ENCODE measurements around the gene MAP3K20.
"Not testable (repeated sequence)": the region's sequence is repeated elsewhere in the genome, so short reads cannot be mapped to it uniquely, and the experiment has no call there.

MAP3K20 gene

DNA sequence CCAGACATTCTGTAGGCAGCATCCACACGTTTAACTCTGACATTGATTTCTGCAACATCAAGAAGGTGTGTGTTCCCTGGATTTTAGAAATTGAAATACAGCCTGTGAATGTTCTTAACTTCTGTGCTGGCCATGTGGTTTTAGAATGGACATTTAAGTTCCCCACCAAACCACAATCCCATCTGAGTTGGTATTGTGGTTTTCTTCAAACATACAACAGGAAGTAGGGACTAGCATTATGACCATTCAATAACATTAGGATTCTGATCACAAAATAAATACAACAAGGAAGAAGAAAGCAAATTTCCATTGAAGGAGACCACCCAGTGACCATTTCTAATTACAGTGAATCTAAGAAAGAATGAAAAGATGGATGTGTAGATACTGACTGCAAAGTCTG, 51.2 kb downstream of the MAP3K20 start:
- DNase-seq (ENCODE audit: low read depth) = no peak

DNA sequence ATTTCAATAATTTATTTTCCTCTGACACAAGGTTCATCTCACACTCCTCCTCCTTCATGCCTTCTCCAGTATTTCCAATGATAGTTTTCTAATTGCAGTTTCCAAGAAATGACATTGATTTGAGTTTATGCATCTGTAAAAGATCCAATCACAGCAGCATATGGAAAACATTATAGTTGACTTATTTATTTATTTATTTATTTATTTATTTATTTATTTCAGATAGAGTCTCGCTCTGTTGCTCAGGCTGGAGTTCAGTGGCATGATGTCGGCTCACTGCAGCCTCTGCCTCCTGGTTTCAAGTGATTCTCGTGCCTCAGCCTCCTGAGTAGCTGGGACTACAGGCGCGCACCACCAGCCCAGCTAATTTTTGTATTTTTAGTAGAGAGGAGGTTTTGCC, 52.5 kb downstream of the MAP3K20 start:
- not testable (repeated sequence) for DNase-seq (ENCODE audit: low read depth)

DNA sequence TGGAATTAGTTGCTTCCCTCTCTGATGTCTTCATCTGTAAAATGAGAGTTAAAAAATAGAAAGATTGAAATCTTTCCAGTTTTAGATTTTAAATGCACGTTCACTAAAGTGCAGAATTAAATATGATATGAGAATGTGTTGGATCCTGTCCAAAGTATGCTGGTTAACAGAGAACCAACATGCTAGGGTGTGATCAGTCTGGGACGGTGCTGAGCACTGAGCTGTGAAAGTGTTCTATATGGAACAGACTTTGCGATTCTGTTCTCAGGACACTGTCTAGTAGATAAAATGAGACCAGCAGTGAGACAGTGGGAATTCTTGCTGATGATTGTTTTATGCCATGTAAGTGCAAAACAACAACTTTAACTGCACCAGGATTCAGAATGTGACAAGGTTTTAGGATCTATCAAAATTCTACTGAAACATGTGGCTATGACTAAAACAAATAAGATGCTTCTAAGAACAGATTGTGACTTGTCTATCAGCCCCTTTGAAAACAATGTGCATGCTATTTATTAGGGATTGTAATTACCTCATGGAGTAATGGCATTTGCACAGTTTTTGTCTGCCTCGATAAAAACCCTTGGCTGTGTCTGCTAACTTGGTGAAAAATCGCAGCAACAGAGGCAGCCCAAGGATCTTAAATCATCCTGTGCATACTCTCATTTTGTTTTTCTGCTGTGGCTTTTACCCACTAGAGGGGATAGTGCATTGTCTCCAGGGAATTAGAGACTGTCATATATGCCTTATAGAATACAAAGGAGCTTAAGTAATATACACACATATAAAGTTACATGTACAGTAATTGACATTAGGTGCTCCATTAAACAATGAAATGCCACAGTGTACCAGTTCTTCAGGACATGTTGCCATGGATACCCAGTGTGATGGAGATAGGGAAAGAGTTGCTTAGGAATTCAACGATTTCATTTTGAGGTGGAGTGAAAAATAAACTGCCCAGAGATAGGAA, 55.1 kb downstream of the MAP3K20 start:
- no peak for DNase-seq (ENCODE audit: low read depth)

DNA sequence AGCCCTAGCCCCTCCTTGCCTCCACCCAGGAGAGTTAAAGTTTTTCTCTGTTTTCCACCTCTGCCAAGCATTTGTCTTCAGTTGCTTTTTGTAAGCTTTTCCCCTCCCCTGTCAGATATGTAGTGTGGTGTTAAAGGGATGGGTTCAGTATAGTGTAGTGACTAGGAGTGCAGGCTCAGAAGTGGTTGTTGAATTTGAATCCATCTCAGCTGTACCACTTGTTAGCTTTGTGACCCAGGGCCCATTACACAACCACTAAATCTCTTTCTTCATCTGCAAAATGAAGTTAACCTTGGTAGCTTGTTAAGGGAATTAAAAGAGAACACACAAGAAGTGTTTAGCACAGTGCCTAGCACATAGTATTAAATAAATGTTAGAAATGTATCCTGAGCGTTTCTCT, 56.9 kb downstream of the MAP3K20 start:
- no peak for DNase-seq (ENCODE audit: low read depth)

DNA sequence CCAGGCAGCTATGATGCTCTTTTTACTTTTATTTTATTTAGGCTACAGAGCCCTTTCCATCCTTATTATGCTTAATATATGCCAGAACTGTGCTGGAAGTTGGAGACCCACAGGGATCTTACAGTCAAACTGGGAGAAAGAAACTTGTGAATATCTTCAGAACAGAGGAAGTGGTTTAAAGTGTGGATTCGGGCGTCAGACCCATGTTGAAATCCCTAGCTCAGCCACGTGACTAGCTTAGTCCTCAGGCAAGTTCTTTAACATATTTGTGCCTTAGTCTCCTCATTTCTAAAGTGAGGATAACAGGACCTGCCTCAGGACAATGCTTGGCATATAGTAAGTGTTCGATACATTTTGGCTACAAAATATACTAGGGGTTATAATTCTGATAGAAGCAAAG, 59.1 kb downstream of the MAP3K20 start:
- no peak for DNase-seq (ENCODE audit: low read depth)

DNA sequence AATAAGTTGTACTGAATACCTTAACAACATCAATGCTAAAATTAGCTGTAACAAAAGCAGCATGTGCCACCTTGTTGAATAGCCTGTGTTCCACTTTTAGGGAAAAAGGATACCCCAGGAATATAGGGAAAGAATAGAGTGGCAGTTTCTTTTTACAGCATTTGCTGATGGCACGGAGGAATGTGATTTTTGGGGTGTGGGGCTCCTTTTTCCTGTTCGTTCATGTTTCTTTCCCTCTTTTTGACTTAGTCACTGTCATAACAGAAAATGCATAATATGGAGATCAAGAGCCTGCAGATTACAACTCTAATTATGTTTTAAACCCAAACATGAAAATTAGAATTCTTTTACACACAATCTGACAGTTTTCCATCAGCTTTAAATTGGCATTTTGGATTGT, 60.4 kb downstream of the MAP3K20 start:
- no peak for DNase-seq (ENCODE audit: low read depth)

DNA sequence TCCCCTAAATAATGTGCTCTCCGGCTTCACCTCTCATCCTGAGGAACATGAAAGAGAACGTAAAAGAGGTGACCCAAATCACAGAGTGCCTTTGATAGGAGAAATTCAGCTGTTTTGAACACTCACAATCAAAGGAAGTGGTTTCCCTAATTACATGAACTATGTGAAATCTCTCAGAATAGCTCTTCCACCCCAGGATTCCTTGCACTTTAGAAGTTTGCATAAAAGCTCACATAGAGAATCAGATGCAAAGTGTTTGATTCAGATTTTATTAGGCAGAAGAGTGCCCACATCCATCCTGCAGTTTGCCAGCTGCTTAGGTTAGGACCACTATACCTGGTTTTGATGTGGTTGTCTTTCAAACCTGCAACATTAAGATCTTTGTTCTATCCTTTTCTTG, 61.0 kb downstream of the MAP3K20 start:
- DNase-seq (ENCODE audit: low read depth) = no peak

DNA sequence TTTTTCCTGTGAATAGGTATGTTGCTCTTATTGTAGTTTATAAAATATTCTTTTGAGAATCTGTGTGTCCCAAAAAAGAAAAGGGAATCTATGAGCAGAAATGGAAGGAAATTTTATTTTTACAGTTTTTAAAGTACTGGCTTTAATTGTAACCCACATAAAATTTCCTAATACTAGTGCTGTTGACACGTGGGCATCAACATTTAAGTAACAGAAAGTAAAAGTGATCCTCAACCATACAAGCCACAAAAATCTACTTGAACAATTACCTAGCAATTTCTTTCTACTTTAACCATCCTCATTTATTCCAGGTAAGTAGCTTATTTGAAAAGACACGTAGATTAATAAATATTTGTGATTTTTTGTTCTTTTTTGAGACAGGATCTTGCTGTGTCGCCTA, 62.0 kb downstream of the MAP3K20 start:
- no peak for DNase-seq (ENCODE audit: low read depth)

DNA sequence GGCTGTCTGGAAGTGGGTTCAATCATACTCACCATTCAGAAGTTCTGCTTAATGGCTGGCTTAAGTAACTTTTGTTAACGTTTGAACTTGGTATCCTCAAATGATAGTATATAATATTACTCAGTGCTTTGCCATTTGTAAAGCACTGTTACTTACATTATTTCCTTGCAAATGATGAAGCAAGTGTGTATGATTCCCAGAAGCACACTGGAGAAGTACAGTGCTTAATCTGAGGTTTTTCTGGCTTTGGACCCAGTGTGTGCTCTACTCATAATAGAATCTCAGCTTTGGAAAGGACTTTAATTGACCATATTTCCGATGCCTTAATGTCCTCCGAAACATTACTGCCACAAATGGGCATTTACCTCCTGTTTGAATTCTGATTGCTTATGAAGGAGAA, 63.3 kb downstream of the MAP3K20 start:
- DNase-seq (ENCODE audit: low read depth) = no peak

DNA sequence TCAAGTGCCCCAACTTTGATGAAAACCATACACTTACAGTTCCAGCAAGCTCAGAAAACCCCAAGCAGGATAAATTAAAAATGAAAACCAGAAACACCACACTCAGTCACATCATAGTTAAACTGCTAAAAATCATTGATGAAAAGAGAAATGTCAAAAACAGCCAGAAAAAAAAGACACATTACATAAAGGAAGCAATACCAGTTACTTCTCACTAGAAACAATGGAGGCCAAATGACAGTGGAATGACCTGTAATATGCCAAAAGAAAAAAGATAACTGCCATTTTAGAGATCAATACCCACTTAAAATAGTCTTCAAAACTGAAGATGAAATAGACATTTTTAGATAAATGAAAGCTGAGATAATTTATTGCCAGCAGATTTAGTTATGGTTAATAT, 66.0 kb downstream of the MAP3K20 start:
- DNase-seq (ENCODE audit: low read depth) = no peak

DNA sequence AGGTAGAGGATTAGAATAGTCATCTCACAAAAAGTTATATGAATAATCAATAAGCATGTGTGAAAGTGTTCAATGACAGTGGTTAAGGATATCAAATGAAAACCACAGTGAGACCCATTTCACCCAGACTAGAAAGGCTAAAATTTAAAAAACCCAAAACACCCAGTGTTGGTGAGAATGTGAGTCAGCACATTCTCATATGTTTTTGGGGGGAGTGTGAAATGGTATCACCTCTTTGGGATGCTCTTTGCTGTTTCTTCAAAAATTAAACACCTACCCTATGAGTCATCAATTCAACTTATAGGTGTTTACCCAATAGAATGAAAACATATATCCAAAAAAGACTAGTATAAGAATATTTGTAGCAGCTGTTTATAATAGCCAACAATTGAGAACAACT, 69.8 kb downstream of the MAP3K20 start:
- DNase-seq (ENCODE audit: low read depth) = no peak

DNA sequence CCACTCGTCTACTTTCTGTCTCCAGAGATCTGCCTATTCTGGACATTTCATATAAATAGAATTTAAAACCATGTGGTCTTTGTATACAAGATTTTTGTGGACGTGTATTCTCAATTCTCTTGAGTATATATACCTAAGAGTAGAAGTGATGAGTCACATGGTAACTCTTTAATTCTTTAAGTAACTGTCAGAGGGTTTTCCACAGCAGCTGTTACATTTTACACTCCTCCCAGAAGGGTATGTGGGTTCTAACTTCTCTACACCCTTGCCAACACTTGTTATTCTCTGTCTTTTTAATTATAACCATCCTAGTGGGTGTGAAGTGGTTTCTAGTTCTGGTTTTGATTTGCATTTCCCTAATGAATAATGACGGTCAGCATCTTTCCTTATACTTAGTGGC, 70.9 kb downstream of the MAP3K20 start:
- DNase-seq (ENCODE audit: low read depth) = no peak

DNA sequence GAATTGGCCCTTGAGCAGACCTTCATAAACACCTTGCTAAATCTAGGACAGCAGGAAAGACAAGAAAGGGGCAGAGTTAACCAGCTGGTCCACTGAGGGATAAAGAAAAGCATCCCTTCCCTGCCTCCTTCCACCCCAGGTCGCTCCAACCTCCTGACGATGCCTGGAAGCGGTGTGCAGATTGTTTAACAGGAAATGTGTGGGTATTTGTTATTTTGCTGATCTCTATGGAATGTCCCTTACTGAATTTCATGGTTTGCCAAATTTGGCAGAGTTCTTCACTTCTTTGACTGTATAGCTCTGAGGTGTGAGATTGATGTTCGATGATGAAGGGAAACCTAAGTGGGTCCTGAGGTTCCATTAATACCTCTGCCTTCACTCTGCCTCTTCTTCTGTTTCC, 72.9 kb downstream of the MAP3K20 start:
- DNase-seq (ENCODE audit: low read depth) = no peak

DNA sequence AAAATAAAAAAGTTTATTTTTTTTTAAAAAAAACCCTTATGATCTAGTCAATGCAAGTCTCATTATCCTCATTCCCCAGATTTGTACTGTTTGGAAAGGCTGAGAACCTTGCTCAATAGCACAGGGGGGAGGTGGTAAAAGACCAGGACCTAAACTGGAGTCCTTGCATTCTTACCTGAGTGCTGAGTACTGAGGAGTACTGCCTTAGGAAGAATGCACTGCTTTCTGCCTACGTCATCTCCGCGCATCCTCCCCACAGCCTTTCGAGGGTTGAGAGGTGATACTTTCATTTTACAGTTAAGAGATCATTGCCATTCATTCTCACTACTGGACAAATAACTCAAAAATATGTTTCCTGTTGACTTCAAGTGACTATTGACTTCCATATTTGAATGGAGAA, 73.8 kb downstream of the MAP3K20 start:
- DNase-seq (ENCODE audit: low read depth) = no peak

DNA sequence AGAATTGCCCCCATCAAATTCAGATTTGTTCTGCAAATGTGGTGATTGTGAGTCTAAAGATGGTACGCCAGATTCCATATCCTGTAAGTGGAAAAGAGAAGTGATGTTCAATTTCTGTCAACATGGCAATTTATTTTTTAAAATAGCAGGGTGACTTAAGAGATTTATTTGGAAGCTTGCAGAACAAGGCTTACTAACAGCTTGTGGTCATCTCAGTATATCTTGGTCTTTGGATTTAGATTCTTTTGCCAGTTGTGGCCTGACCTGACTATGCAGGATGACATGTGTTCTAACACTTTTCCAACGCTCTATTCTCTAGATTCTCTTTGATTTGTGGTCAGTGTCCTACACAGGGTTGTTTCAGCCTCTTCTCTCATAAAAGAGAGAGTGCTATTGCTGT, 74.4 kb downstream of the MAP3K20 start:
- DNase-seq (ENCODE audit: low read depth) = peak; percentile 45

DNA sequence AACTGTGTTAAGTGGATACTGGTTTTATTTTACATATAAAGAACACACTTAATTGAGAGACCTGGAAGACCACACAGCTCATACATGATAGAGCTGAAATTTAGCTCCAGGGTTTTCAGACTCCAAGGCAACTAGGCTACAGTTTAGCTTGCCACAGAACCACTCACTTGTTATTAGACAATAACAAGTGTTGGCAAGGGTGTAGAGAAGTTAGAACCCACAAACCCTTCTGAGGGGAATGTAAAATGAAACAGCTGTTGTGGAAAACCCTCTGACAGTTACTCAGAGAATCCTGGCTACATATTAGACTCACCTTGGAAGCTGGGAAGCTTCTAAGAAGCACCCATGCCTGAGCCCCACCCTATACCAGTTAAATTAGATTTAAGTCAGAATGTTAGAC, 75.3 kb downstream of the MAP3K20 start:
- no peak for DNase-seq (ENCODE audit: low read depth)

DNA sequence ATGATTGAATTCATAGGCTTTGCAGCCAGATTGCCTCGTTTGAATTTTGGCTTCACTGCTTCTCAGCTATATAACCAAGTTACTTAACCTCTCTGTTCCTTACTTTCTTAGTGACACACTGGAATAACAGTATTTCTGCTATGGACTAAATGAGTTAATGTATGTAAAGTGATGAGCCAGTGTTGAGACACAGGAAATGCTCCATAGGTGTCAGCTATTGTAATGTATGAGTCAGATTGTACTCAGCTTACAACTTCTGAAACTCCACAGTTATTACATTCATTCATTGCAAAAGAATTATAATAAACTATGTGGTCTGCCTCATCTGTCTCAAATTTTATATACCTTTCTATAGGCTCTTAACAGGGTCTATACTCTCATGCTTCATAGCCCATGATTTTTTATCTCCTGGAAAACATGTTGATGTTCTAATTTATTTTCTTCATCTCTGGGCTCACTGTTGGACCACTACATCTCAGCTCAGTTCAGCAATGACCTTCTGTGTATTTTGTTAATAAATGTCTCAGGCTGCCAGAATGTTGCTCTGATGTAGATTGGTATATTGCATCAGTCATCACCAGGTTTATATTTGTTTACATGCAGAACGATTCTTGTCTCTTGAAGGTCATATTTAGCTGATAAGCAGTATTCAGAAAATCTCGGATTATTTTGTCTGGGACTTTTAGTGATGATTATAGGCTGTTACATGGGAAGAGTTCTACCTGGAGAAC, 76.2 kb downstream of the MAP3K20 start:
- DNase-seq (ENCODE audit: low read depth) = no peak

DNA sequence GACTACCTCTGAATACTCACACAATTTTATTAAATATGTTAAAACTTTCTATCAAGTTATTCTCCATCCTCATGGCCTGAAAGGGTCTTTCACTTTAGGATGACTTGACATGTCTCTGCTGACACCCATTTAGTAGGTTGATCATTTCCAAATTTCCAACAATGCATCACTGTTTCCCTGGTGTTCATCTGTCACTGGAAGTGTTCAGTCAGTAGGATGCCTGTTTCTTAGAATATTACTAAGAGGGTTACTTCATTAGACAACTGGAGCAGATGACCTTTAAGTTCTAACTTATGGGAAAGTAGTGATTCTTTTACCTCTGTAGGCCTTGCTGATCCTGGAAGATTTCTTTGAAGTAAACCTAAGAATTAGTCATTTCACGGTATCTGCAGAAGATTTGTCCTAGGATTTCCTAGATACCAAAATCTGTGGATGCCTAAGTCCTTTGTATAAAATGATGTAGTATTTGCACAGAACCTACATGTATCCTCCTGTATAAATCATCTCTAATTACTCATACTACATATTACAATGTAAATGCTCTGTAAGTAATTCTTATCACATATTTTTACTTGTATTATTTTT, 77.7 kb downstream of the MAP3K20 start:
- DNase-seq (ENCODE audit: low read depth) = no peak

DNA sequence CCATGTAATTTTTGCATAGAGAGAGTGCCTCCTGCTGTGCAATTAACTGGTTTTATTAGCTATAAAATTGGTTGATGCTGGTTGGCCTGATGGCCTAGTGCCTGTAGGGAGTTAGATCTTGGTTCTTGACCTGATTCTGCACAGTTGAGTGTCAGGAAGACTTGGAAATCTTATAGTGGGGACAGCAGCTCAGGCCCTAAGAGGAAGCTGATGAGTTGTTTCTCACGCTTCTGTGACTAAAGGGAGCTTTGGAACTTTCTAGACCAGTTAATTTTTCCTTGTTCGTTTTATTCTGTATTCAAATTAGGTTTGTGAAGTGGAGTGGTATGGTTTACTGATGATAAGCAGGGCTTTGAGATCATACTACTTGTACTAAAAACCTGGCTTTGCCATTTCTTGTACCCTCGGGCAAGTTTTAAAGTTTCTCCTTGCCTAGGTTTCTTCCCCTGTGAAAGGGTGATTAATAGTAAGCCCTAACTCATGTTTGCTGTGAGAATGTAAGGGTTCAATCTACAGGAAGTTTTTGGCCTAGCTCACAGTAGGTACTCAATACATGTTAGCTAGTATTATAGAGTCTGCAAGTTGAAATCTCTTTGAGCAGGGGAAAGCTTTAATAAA, 82.1 kb downstream of the MAP3K20 start:
- DNase-seq (ENCODE audit: low read depth) = no peak

DNA sequence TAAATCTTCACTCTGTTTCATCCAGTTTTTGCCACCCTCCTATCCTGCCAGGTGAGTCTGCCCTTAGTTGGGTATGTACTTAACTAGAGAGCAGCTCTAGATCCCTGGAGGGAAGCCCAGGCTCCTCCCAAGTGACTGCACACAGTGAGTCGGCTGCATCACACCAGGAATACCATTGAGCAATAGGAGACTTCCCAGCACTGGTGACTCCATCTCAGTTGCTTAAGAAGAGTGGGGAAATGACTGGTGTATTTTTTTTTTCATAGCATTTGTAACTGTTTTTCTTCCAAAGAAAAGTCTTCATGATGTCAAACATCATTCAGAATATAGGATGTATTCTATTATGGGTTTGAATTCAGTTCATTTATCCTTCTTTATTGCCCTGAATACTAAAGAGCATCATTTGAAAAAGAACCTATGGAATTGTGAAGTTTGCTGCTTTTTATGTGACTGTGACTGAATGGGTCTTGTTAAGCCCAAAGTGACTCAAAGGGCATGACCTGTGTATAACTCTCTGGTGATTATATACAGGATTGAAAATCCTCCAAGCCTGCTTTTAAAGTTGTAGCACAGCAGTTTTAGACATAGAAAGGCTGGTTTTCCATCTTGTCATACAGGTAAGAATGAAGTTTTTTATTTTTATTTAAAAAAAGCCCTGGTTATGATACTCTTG, 84.3 kb downstream of the MAP3K20 start:
- peak; percentile 99 for DNase-seq (ENCODE audit: low read depth)

DNA sequence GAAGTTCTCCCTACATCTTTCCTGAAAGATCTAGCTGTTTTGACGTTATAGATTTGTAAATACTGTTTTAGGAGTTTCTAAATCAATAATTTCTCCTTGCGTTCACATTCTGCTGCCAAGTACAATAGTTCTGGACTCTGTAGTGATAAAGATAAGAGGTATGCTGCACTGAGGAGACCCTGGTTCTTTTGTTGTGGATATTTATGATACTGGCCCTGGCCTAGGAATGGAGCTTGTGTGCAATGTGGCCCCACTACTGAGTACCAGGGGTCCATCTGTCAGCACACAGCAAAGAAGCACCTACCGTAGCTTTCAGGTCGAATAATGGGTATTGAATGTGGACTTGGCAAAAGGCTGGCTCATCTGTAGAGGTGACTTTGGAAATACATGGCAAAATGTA, 85.0 kb downstream of the MAP3K20 start:
- no peak for DNase-seq (ENCODE audit: low read depth)

DNA sequence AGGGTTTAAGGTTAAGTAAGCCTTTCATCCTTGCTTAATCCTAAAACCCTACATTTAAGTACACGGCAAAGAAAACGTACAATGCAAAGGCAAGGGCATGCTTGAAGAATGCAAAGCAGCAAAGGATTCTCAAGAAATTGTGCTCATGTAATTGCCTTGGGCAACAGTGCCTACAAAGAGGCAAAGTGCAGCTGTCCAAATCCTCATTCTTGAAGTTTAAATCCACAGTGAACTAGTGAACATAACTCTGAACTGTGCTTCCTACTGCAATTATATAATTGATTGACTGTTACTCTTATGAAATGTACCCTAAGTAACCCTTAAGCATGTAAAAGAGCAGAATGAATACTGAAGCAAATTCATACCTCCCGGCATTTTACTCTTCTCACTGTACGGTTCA, 85.4 kb downstream of the MAP3K20 start:
- DNase-seq (ENCODE audit: low read depth) = no peak
